H1 (cell line): ENCODE results near the gene WBP1. TPM values are rescaled to one million over a fixed set of nuclear protein-coding genes. Genes with fewer than 3 reads are reported as not detected.

Source experiments
- CEBPB ChIP-seq: IDR thresholded peaks from 2 replicates; pipeline ENCODE4 v1.6.1; 2012; ENCODE audit warnings: low read depth, low read length
- CREB1 ChIP-seq: IDR thresholded peaks from 2 replicates; pipeline ENCODE4 v1.6.1; 2012; ENCODE audit warnings: inconsistent platforms
- EP300 ChIP-seq, 2 experiments: IDR thresholded peaks; 1 replicate in 1 of 2; 2 replicates in 1 of 2; pipeline ENCODE4 v1.6.1; 2011 to 2012; ENCODE audit warnings: low read depth in 2 of 2, low read length in 2 of 2, mild to moderate bottlenecking in 2 of 2, borderline replicate concordance in 1 of 2, inconsistent platforms in 1 of 2, moderate library complexity in 1 of 2
- JUN ChIP-seq: IDR thresholded peaks from 2 replicates; pipeline ENCODE4 v1.6.1; 2011; ENCODE audit warnings: low read depth, mild to moderate bottlenecking, improper control_type of control experiment, low read length
- RFX5 ChIP-seq: IDR thresholded peaks from 2 replicates; pipeline ENCODE4 v1.6.1; 2011; ENCODE audit warnings: low read depth, low read length, improper control_type of control experiment, borderline replicate concordance
- RNF2 ChIP-seq: fragments of 200-900, 300-1000 bp; sonication (generic); IDR thresholded peaks from 2 replicates; pipeline ENCODE4 v1.7.1; 2016; ENCODE audit warnings: borderline replicate concordance, low read depth, mild to moderate bottlenecking, antibody characterized with exemption, low read length; ENCODE audit not compliant: poor library complexity, severe bottlenecking; ENCODE audit errors: missing control alignments
- RXRA ChIP-seq: IDR thresholded peaks from 2 replicates; pipeline ENCODE4 v1.6.1; 2011; ENCODE audit warnings: low read depth, mild to moderate bottlenecking, low read length, moderate library complexity; ENCODE audit not compliant: insufficient read depth
- SIRT6 ChIP-seq: IDR thresholded peaks from one replicate; pipeline ENCODE4 v1.7.1; 2012; ENCODE audit warnings: low read length, inconsistent platforms
- polyA plus RNA-seq, 7 experiments: library from polyadenylated mRNA; depleted of rRNA in 3 of 7; stranded (reverse) in 5 of 7; unstranded in 2 of 7; fragments of >200 nt in 5 of 7; fragments of 200-250 nt in 2 of 7; gene quantifications; 1 replicate in 5 of 7; 2 replicates in 1 of 7; 4 replicates in 1 of 7; pipeline versions ENCODE4 v1.2.1 to v1.2.3, GENCODE V29; 2011 to 2013; ENCODE audit warnings: missing spikeins in 2 of 7, mixed read lengths in 2 of 7
- total RNA-seq: library from RNA; stranded (reverse); fragmentation: NEBNext Ultra II Directional; extraction: Animal tissue kit (Norgen Biotek cat#: 25700); gene quantifications from 2 replicates; pipeline ENCODE4 v1.2.1, GENCODE V29; 2021
- TF ChIP-seq, protein P1 (sequence below): fragments of 300-600 bp; sonication (generic); IDR thresholded peaks from 2 replicates; pipeline ENCODE4 v1.7.1; 2012; ENCODE audit warnings: low read length, moderate library complexity, mild to moderate bottlenecking, inconsistent platforms; ENCODE audit not compliant: insufficient replicate concordance

The WBP1 gene
- total and polyA plus RNA-seq, 2 of the 8 experiments (the other 6 are each of a cell fraction or from before 2014, with no cell fraction given), result 57.2 to 190 TPM

DNA sequence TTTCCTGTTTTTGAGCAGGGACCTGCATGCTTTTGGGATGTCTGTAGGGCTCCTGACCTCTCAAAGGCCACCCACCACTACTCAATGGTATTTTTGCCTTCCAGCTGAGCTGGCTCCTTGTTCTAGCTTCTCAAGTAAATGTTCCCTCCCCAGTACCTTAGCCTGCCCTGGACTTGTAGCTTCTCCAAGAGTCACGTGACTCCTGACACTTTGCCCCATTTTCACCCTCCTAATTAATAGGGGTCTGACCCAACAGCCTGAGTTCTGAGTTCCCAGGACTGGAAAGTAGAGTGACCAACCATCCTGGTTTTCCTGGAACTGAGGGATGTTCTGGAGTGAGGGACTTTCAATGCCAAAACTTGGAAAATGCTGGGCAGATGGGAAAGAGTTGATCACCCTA is 37.2 kb downstream of the WBP1 start (continued):
- TF ChIP-seq, protein P1, sequence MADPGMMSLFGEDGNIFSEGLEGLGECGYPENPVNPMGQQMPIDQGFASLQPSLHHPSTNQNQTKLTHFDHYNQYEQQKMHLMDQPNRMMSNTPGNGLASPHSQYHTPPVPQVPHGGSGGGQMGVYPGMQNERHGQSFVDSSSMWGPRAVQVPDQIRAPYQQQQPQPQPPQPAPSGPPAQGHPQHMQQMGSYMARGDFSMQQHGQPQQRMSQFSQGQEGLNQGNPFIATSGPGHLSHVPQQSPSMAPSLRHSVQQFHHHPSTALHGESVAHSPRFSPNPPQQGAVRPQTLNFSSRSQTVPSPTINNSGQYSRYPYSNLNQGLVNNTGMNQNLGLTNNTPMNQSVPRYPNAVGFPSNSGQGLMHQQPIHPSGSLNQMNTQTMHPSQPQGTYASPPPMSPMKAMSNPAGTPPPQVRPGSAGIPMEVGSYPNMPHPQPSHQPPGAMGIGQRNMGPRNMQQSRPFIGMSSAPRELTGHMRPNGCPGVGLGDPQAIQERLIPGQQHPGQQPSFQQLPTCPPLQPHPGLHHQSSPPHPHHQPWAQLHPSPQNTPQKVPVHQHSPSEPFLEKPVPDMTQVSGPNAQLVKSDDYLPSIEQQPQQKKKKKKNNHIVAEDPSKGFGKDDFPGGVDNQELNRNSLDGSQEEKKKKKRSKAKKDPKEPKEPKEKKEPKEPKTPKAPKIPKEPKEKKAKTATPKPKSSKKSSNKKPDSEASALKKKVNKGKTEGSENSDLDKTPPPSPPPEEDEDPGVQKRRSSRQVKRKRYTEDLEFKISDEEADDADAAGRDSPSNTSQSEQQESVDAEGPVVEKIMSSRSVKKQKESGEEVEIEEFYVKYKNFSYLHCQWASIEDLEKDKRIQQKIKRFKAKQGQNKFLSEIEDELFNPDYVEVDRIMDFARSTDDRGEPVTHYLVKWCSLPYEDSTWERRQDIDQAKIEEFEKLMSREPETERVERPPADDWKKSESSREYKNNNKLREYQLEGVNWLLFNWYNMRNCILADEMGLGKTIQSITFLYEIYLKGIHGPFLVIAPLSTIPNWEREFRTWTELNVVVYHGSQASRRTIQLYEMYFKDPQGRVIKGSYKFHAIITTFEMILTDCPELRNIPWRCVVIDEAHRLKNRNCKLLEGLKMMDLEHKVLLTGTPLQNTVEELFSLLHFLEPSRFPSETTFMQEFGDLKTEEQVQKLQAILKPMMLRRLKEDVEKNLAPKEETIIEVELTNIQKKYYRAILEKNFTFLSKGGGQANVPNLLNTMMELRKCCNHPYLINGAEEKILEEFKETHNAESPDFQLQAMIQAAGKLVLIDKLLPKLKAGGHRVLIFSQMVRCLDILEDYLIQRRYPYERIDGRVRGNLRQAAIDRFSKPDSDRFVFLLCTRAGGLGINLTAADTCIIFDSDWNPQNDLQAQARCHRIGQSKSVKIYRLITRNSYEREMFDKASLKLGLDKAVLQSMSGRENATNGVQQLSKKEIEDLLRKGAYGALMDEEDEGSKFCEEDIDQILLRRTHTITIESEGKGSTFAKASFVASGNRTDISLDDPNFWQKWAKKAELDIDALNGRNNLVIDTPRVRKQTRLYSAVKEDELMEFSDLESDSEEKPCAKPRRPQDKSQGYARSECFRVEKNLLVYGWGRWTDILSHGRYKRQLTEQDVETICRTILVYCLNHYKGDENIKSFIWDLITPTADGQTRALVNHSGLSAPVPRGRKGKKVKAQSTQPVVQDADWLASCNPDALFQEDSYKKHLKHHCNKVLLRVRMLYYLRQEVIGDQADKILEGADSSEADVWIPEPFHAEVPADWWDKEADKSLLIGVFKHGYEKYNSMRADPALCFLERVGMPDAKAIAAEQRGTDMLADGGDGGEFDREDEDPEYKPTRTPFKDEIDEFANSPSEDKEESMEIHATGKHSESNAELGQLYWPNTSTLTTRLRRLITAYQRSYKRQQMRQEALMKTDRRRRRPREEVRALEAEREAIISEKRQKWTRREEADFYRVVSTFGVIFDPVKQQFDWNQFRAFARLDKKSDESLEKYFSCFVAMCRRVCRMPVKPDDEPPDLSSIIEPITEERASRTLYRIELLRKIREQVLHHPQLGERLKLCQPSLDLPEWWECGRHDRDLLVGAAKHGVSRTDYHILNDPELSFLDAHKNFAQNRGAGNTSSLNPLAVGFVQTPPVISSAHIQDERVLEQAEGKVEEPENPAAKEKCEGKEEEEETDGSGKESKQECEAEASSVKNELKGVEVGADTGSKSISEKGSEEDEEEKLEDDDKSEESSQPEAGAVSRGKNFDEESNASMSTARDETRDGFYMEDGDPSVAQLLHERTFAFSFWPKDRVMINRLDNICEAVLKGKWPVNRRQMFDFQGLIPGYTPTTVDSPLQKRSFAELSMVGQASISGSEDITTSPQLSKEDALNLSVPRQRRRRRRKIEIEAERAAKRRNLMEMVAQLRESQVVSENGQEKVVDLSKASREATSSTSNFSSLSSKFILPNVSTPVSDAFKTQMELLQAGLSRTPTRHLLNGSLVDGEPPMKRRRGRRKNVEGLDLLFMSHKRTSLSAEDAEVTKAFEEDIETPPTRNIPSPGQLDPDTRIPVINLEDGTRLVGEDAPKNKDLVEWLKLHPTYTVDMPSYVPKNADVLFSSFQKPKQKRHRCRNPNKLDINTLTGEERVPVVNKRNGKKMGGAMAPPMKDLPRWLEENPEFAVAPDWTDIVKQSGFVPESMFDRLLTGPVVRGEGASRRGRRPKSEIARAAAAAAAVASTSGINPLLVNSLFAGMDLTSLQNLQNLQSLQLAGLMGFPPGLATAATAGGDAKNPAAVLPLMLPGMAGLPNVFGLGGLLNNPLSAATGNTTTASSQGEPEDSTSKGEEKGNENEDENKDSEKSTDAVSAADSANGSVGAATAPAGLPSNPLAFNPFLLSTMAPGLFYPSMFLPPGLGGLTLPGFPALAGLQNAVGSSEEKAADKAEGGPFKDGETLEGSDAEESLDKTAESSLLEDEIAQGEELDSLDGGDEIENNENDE, result no peak
- TF ChIP-seq EP300 (IDR thresholded peaks at IDR 0.05; ENCODE audit: borderline replicate concordance in 1 of 2, low read depth in 2 of 2, low read length in 2 of 2) (no peak), CEBPB (no peak), RFX5 (no peak), CREB1 (no peak), RXRA (no peak), SIRT6 (no peak), JUN (no peak), RNF2 (no peak)
